GM12873 (cell line): ENCODE data around the gene TMEM170B.

Source experiments
- TF ChIP-seq, protein P1 (sequence below): IDR thresholded peaks from 2 replicates; pipeline ENCODE4 v1.5.1; 2012; ENCODE audit warnings: low read depth, mild to moderate bottlenecking, moderate library complexity, low read length, control low read depth; ENCODE audit not compliant: insufficient read depth; ENCODE audit errors: missing control alignments

Gene TMEM170B

GRCh38 chr6:11534561-11534960 lies 3.0 kb upstream of the TMEM170B start:
- TF ChIP-seq, protein P1, sequence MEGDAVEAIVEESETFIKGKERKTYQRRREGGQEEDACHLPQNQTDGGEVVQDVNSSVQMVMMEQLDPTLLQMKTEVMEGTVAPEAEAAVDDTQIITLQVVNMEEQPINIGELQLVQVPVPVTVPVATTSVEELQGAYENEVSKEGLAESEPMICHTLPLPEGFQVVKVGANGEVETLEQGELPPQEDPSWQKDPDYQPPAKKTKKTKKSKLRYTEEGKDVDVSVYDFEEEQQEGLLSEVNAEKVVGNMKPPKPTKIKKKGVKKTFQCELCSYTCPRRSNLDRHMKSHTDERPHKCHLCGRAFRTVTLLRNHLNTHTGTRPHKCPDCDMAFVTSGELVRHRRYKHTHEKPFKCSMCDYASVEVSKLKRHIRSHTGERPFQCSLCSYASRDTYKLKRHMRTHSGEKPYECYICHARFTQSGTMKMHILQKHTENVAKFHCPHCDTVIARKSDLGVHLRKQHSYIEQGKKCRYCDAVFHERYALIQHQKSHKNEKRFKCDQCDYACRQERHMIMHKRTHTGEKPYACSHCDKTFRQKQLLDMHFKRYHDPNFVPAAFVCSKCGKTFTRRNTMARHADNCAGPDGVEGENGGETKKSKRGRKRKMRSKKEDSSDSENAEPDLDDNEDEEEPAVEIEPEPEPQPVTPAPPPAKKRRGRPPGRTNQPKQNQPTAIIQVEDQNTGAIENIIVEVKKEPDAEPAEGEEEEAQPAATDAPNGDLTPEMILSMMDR, result no peak

GRCh38 chr6:11535801-11536230 lies 1.7 kb upstream of the TMEM170B start:
- TF ChIP-seq, protein P1, result no peak

DNA sequence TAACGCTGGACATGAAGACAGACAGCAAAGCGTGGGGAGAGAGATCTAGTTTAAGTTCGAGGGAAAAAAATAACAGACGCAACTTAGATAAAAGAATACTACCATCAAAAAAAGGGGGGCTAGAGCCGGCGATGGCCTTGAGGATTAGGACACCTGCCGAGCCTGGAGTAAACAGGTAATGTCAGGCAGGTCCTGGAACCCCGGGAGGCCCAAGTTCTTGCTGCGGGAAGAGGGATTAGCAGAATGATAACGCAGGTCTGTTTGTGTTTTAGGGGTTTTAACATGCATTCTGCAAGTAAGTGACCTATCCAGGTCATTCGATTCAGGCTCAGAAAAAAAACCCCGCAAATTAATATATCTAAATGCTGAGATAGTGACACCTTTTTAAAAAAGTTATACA lies 754 bp upstream of the TMEM170B start:
- TF ChIP-seq, protein P1, result no peak

- TF ChIP-seq, protein P1, result no peak
Measured at GRCh38 chr6:11538052-11538818, 686 bp downstream of the TMEM170B start.

DNA sequence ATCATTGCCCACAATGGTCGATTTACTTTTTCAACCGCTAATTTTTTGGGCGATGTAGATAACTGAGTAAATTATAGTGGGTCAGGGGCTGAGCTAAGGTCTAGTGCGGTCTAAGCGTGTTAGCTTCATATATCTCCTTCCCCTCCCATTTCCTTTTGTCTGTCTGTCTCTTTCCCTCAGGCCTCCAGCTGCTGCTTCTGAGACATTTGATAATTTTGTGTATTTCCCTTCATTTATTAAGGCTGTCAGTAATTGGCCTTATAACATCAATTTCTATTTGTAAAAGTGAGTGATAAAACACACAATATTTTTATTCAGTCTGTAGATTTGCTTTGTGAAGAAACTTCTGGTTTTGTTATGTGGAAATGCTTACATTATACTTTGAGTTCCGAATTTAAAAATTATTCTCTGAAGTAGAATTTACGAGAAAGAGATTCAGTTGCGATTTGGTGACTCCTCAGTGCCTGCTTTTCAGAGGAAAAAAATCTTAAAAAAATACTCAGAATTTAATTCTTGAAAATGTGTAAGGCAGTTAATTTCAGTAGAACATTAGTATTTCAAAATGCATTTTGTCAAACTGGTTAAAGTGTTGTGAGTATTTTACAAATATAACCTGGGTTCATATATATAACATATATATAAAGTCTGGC lies 1.4 kb downstream of the TMEM170B start:
- TF ChIP-seq, protein P1, result no peak

DNA sequence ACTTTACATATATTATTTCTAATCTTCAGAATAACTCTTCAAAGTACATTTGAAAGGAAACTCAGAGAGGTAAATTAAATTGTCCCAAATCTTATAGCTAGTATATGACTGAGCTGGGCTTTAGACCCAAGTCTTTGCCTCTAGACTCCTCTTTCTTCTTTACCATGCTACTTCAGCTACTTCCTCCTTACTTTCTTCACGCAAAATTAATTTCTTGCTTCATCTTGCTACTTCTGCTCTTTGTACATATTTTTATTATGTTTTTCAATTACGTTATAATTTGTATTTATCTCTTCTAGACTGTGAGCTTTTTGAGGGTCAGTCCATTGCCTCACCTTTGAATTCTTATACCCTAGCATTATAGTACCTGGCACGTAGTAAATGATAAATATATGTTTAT lies 5.3 kb downstream of the TMEM170B start:
- TF ChIP-seq, protein P1, result no peak

- TF ChIP-seq, protein P1, result no peak
Measured at GRCh38 chr6:11543919-11544518, 6.5 kb downstream of the TMEM170B start.
